Measurements from ENCODE around the gene COL4A2.

GRCh38 chr13:110329258-110329657 lies 22.2 kb downstream of the COL4A2 start:
- TF ChIP-seq CTCF (IDR thresholded peaks at IDR 0.05) = no peak
- no peak for TF ChIP-seq POLR2A (IDR thresholded peaks at IDR 0.05)
